Suprapubic skin (tissue), 3 donors: ENCODE measurements around the gene UXT.
"Not testable (repeated sequence)": the region's sequence is repeated elsewhere in the genome, so short reads cannot be mapped to it uniquely, and the experiment has no call there.

Source experiments
- CTCF ChIP-seq, 2 donors: fragments of 200-600 bp in 1 of 2; fragments of 450-650 bp in 1 of 2; sonication (generic) in 1 of 2; IDR thresholded peaks; one replicate each; pipeline ENCODE4 v1.5.1; 2016 to 2019; ENCODE audit warnings: antibody characterized with exemption in 2 of 2, mild to moderate bottlenecking in 1 of 2, moderate library complexity in 1 of 2
- POLR2A ChIP-seq, 2 donors: fragments of 450-650 bp; IDR thresholded peaks; one replicate each; pipeline ENCODE4 v1.6.1; 2017; ENCODE audit warnings: antibody characterized with exemption in 2 of 2, mild to moderate bottlenecking in 2 of 2, moderate library complexity in 2 of 2

GRCh38 chrX:47675959-47676859 is 17.2 kb upstream of the UXT start:
- TF ChIP-seq CTCF, POLR2A (IDR thresholded peaks at IDR 0.05): not testable (repeated sequence)
